Measurements from ENCODE around the gene EXT2. TPM values are rescaled to one million over a fixed set of nuclear protein-coding genes. Genes with fewer than 3 reads are reported as not detected.

EXT2 gene
- total RNA-seq, 1 experiment from 2014 or later = 82.7 TPM

DNA sequence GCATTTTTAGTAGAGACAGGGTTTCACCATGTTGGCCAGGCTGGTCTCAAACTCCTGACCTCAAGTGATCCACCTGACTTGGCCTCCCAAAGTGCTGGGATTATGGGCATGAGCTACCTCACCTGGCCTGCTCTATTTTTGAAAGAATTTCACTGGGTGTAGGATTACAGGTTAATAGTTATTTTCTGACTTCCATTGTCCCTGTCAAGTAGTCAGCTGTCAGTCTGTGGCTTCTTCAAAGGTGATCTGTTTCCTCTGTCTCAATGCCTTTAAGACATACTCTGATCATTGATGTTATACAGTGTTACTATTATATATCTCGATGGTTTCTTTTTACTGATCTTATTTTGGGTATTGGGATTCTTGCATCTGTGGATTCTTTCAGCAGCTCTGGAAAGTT lies 10.1 kb upstream of the EXT2 start:
- DNase-seq (ENCODE audit: low read depth) = no peak

- DNase-seq (ENCODE audit: low read depth) = no peak
These were observed 7.1 kb upstream of the EXT2 start for GRCh38 chr11:44088377-44088776.

- DNase-seq (ENCODE audit: low read depth) = no peak
These were observed 6.6 kb upstream of the EXT2 start for GRCh38 chr11:44088871-44089270.

- no peak for DNase-seq (ENCODE audit: low read depth)
These were observed 4.9 kb upstream of the EXT2 start for GRCh38 chr11:44090539-44090938.

GRCh38 chr11:44094260-44094868 lies 1.1 kb upstream of the EXT2 start:
- DNase-seq (ENCODE audit: low read depth) = peak; percentile 74

GRCh38 chr11:44096360-44097185 lies 1.1 kb downstream of the EXT2 start:
- peak; percentile 15 for DNase-seq (ENCODE audit: low read depth)

DNA sequence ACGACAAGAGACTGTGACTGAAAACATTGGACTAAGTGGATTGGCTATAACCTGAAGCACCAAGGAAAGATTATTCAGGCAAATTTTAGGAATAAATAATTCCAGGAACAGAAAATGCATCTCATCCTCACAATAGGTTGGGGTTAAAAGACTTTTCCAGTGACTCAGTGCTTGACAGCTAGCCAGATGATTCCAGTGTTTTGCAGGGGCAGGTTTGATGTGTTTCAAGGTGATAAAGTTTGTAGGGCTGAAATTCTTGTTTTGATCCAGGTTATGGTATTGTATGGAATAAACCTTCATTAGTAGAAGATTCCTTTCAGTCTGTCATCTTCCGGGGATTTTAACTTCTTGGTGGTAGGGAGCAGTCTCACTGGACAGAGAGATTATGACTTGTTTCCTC lies 2.3 kb downstream of the EXT2 start:
- no peak for DNase-seq (ENCODE audit: low read depth)

DNA sequence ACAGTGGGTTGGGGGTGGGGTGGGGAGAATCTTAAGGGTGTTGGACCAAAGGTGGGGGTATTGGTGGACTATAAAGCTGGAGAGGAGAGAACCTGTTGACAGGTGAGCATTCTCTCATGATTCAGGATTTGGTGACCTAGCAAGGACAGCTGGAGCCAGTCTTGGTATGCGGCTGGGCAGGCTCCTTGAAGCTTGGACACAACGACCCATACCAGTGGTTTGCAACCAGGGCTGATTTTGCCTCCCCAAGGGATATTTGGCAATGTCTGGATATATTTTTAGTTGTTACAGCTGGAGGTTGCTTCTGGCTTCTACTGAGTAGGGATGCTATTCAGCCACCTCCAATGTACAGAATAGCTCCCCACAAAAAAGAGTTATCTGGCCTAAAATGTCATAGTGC lies 5.6 kb downstream of the EXT2 start:
- no peak for DNase-seq (ENCODE audit: low read depth)

- no peak for DNase-seq (ENCODE audit: low read depth)
These were observed 9.2 kb downstream of the EXT2 start for GRCh38 chr11:44104481-44105294.

DNA sequence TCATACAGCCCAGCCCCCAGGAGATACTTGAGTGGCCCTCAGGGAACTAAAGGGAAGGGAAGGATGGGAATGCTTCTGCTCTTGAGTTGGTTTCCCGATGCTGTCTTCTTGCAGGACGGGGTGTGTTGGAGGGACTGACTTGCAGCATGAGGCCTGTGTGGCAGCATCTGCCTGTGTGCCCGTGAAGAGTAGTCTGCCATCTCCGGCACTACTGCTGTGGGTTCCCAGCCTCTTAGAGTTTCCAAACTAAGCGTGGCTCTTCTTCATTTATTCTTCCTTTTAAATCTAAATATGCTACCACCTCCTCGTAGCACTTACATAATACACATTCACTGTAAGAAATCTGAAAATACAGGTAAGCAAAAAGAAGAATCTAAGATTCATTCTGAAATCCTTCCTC lies 12.8 kb downstream of the EXT2 start:
- no peak for DNase-seq (ENCODE audit: low read depth)

DNA sequence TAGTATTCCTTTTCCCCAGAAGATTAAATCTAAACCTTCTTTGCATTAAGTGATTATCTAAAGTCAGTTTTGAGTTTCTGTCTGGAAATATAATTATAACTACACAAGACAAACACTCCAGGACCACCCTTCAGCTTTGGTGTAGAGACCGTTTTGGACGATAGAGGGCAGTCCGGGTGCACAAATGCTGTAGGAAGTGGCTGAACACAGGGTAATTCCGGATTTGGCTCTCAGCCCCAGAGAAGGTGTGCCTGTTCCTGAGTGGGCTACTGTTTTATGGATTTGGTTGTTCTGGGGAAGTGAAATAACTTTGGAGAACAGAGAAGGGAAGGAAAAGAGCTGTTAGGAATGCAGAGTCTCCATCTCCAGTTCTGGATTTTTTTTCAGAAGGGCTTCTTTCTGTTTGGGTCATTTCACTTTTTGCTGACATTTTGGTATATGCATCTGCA lies 14.8 kb downstream of the EXT2 start:
- peak; percentile 35 for DNase-seq (ENCODE audit: low read depth)

GRCh38 chr11:44112091-44112821 lies 16.8 kb downstream of the EXT2 start:
- DNase-seq (ENCODE audit: low read depth) = peak; percentile 41

DNA sequence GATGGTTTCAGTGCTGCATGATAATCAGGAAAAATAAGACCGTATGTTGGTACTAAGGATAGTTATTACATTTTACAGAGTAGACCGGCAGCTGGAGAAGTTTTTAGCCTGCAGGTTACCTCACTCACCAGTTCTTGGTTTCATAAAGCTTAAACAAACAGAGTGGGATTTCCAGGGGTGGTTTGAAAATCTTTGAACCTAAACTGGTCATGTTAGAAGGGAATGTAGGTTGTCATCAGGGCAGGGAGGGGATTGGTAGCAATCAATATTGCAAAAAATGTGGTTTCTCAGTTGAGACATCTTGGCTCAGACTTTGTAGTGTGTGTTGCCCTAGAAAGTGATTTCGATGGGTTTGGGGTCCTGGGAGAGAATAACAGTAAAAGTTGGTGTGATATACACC lies 17.5 kb downstream of the EXT2 start:
- DNase-seq (ENCODE audit: low read depth) = no peak

- DNase-seq (ENCODE audit: low read depth) = no peak
These were observed 18.1 kb downstream of the EXT2 start for GRCh38 chr11:44113572-44113971.

- no peak for DNase-seq (ENCODE audit: low read depth)
These were observed 20.9 kb downstream of the EXT2 start for GRCh38 chr11:44116234-44116830.

DNA sequence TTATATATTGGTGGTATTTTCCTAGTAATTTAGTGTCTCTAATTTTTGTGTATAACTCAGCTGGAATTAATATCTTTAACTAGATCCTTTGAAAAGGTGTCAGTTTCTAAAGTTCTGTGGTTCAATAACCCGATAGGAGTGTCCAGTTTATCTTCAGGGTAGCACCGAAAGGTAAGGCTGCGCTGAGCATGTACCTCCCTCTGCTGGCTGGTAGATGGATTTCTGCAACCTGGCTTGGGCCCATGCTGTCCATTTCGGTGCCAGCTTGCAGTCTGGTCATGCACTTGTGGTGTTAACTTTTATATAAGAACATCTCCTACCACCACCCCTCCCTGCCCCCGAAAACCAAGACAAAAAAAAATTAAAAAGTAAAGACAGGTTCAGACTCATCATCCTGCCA lies 24.7 kb downstream of the EXT2 start:
- DNase-seq (ENCODE audit: low read depth) = no peak

- DNase-seq (ENCODE audit: low read depth) = no peak
These were observed 30.1 kb downstream of the EXT2 start for GRCh38 chr11:44125598-44125997.

GRCh38 chr11:44126304-44126703 lies 30.8 kb downstream of the EXT2 start:
- DNase-seq (ENCODE audit: low read depth) = no peak

GRCh38 chr11:44127130-44127529 lies 31.7 kb downstream of the EXT2 start:
- no peak for DNase-seq (ENCODE audit: low read depth)

GRCh38 chr11:44128729-44129128 lies 33.3 kb downstream of the EXT2 start:
- no peak for DNase-seq (ENCODE audit: low read depth)

DNA sequence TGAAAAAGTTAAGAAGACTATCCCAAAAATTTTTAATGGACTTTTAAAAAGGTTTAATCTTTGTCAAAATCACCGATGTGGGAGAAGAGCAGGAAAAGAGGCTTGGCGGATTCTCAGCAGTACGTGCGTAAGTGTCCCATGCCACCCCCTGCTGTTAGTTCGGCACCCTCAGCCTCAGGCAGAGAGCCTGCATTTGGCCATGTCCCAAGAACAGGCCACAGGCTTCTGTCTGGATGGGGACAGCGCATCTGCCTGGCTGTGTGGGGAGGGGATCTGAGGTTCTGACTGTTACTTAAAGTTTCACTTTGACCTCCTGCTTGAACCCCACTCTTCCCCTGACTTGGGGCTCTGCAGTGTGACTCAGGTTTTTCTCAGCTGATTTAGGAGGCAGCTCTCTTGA lies 35.3 kb downstream of the EXT2 start:
- no peak for DNase-seq (ENCODE audit: low read depth)
